GM12878 (cell line): ENCODE results near the gene NDEL1. TPM values are rescaled to one million over a fixed set of nuclear protein-coding genes. Genes with fewer than 3 reads are reported as not detected.

Source experiments
- ATAC-seq: fragments of 200-7000 bp; cut with Tn5 transposase; 3 replicates; pipeline ENCODE4 v1.9.1; 2020; ENCODE audit warnings: mild to moderate bottlenecking, moderate library complexity
- BruUV-seq: library from RNA; stranded (reverse); fragments of 400-500 nt; replicated peaks from 2 replicates; lab custom pipeline; 2021; lab: Mats Ljungman, UMichigan
- CTCF ChIA-PET: fragments of 300-600 bp; sonication (Branson Sonifier 250); formaldehyde crosslinking; extraction: SDS; loops from one replicate; lab custom pipeline; 2021; ENCODE audit warnings: inconsistent platforms; lab: Yijun Ruan, JAX
- POLR2A ChIA-PET: fragments of 350-600 bp; formaldehyde crosslinking; extraction: SDS; loops from one replicate; lab custom pipeline; 2021; ENCODE audit warnings: inconsistent platforms; lab: Charles Lee
- RAD21 ChIA-PET: fragments of 300-600 bp; sonication (Branson Sonifier 250); formaldehyde crosslinking; loops from one replicate; lab custom pipeline; 2023; ENCODE audit warnings: antibody characterized with exemption; ENCODE audit not compliant: unreplicated experiment; lab: Charles Lee
- SMC1A ChIA-PET: fragments of 300-600 bp; sonication (Branson Sonifier 250); formaldehyde crosslinking; loops from one replicate; lab custom pipeline; 2023; ENCODE audit not compliant: unreplicated experiment, uncharacterized antibody; lab: Charles Lee
- DNase-seq: peaks from one replicate; pipeline ENCODE4 v3.0.0-alpha.2; 2011; ENCODE audit warnings: low read depth, low spot score
- FAIRE-seq: peaks from 3 replicates; lab custom pipeline; 2011; peaks lifted over from hg19 to GRCh38; lab: Jason Lieb, UNC
- H2AFZ ChIP-seq: 2 replicates; pipeline ENCODE4 v1.6.0; 2011; ENCODE audit warnings: low read depth, low read length, control low read depth; ENCODE audit not compliant: control insufficient read depth
- H3K27ac ChIP-seq: 2 replicates; pipeline ENCODE4 v1.5.1; 2011; ENCODE audit warnings: control low read depth; ENCODE audit not compliant: control insufficient read depth, insufficient read depth
- H3K27me3 ChIP-seq, 2 experiments: replicated peaks in 1 of 2; 2 replicates each; pipeline versions ENCODE4 v1.6.0 to v1.6.1; 2011; ENCODE audit warnings: low read length in 1 of 2; ENCODE audit not compliant: control insufficient read depth in 2 of 2, insufficient read depth in 2 of 2
- H3K36me3 ChIP-seq, 2 experiments: 2 replicates each; pipeline ENCODE4 v1.5.1; 2011; ENCODE audit warnings: low read length in 1 of 2; ENCODE audit not compliant: control insufficient read depth in 2 of 2, insufficient read depth in 2 of 2
- H3K4me1 ChIP-seq: 2 replicates; pipeline ENCODE4 v1.6.1; 2011; ENCODE audit warnings: mild to moderate bottlenecking, low read length, moderate library complexity, mixed read lengths; ENCODE audit not compliant: control insufficient read depth, insufficient read depth
- H3K4me2 ChIP-seq: 2 replicates; pipeline ENCODE4 v1.6.0; 2011; ENCODE audit warnings: control low read depth; ENCODE audit not compliant: control insufficient read depth, insufficient read depth
- H3K4me3 ChIP-seq: fragments of 200-600 bp; sonication (generic); 2 replicates; pipeline ENCODE4 v1.5.1; 2016
- H3K79me2 ChIP-seq: 2 replicates; pipeline ENCODE4 v1.6.0; 2011; ENCODE audit warnings: low read length; ENCODE audit not compliant: control insufficient read depth, insufficient read depth
- H3K9ac ChIP-seq: 2 replicates; pipeline ENCODE4 v1.8.0; 2011; ENCODE audit warnings: low read length, control low read depth, mixed read lengths; ENCODE audit not compliant: control insufficient read depth, insufficient read depth
- H3K9me3 ChIP-seq: replicated peaks from 3 replicates; pipeline ENCODE4 v1.5.1; 2011; ENCODE audit warnings: mild to moderate bottlenecking, low read length; ENCODE audit not compliant: control insufficient read depth, insufficient read depth
- H4K20me1 ChIP-seq: 2 replicates; pipeline ENCODE4 v1.6.0; 2011; ENCODE audit not compliant: control insufficient read depth, insufficient read depth
- CREM ChIP-seq: IDR thresholded peaks from 2 replicates; pipeline ENCODE4 v1.6.1; 2014; ENCODE audit warnings: antibody characterized with exemption, low read depth
- CUX1 ChIP-seq: IDR thresholded peaks from 2 replicates; pipeline ENCODE4 v1.6.1; 2012; ENCODE audit warnings: improper control_type of control experiment, low read depth, low read length; ENCODE audit not compliant: insufficient replicate concordance
- E4F1 ChIP-seq: fragments of 450-650 bp; IDR thresholded peaks from 2 replicates; pipeline ENCODE4 v1.6.1; 2018; ENCODE audit warnings: borderline replicate concordance, mild to moderate bottlenecking; ENCODE audit not compliant: partially characterized antibody
- FOXK2 ChIP-seq: fragments of 450-650 bp; IDR thresholded peaks from 2 replicates; pipeline ENCODE4 v1.6.1; 2017; ENCODE audit warnings: mild to moderate bottlenecking, moderate library complexity
- IKZF2 ChIP-seq, 2 experiments: fragments of 450-650 bp; IDR thresholded peaks; 2 replicates each; pipeline ENCODE4 v1.6.1; 2017; ENCODE audit warnings: mild to moderate bottlenecking in 2 of 2, moderate library complexity in 2 of 2
- JUNB ChIP-seq: IDR thresholded peaks from 2 replicates; pipeline ENCODE4 v1.6.1; 2016; ENCODE audit warnings: antibody characterized with exemption, mild to moderate bottlenecking
- MYB ChIP-seq: fragments of 150-350 bp; IDR thresholded peaks from 2 replicates; pipeline ENCODE4 v1.6.1; 2014; ENCODE audit warnings: mild to moderate bottlenecking, low read depth, low read length, borderline replicate concordance
- PAX5 ChIP-seq: IDR thresholded peaks from 2 replicates; pipeline ENCODE4 v1.6.1; 2011; ENCODE audit warnings: low read depth, low read length, borderline replicate concordance
- ZBTB4 ChIP-seq: fragments of 450-650 bp; formaldehyde crosslinking; IDR thresholded peaks from 2 replicates; pipeline ENCODE4 v1.4.0; 2022; ENCODE audit warnings: mild to moderate bottlenecking, moderate library complexity
- ZNF217 ChIP-seq: fragments of 450-650 bp; IDR thresholded peaks from 2 replicates; pipeline ENCODE4 v1.6.1; 2017; ENCODE audit warnings: antibody characterized with exemption, mild to moderate bottlenecking
- WGBS: methylation state at CpG from one replicate; pipeline ENCODE4 v1.1.6; 2016; ENCODE audit warnings: low lambda C conversion rate; ENCODE audit not compliant: insufficient replicate concordance, insufficient coverage; ENCODE audit errors: missing lambda C conversion rate; 5-methylcytosine and 5-hydroxymethylcytosine counted together
- in situ Hi-C: fragments of 300-500 bp; cut with MboI; formaldehyde crosslinking; loops from 9 replicates; pipeline ENCODE4 v1.14.3; 2018; ENCODE audit warnings: mixed read lengths
- intact Hi-C: fragments of 100-400 bp; cut with micrococcal nuclease; formaldehyde crosslinking; loops from one replicate; pipeline ENCODE4 v1.14.2; 2022; ENCODE audit not compliant: unreplicated experiment
- polyA plus RNA-seq, 11 experiments: library from polyadenylated mRNA; depleted of rRNA in 4 of 11; unstranded in 6 of 11; stranded (reverse) in 5 of 11; fragments of >200 nt; fragmentation: Nextera tagmentation in 4 of 11; fragmentation: Illumina TruSeq in 1 of 11; extraction: Ambion mirVana in 4 of 11; extraction: Trizol in 1 of 11; gene quantifications; 1 replicate in 1 of 11; 2 replicates in 10 of 11; pipeline versions ENCODE4 v1.2.1 to v1.2.3, GENCODE V29; 2011 to 2016; ENCODE audit warnings: inconsistent platforms in 2 of 11, missing spikeins in 2 of 11, low read depth in 1 of 11
- total RNA-seq, 4 experiments: library from RNA; depleted of rRNA in 3 of 4; stranded (reverse); fragments of >200 nt in 3 of 4; fragmentation: Illumina TruSeq in 1 of 4; extraction: Trizol in 1 of 4; gene quantifications; 2 replicates each; pipeline versions ENCODE4 v1.2.1 to v1.2.3, GENCODE V29; 2013 to 2021
- TF ChIP-seq, protein P1 (sequence below): IDR thresholded peaks from 2 replicates; pipeline ENCODE4 v1.6.1; 2011; ENCODE audit warnings: borderline replicate concordance, low read depth, mild to moderate bottlenecking, moderate library complexity, low read length; ENCODE audit not compliant: insufficient read depth, poor library complexity, severe bottlenecking

Gene NDEL1
- total and polyA plus RNA-seq, 10 of the 15 experiments (the other 5 are each of a cell fraction or from before 2014, with no cell fraction given): 0.72 to 41.5 (median 29.9) TPM

- CTCF ChIA-PET: no interaction called here
- intact Hi-C loops (no loop called here), in situ Hi-C loops (no loop called here)
- no TSS peak for BruUV-seq
- no peak for TF ChIP-seq ZNF217
- TF ChIP-seq CUX1: no peak
- TF ChIP-seq ZBTB4 (CRISPR knock-in tag): no peak
- no peak for TF ChIP-seq CREM
- TF ChIP-seq PAX5: no peak
- no peak for TF ChIP-seq E4F1
- TF ChIP-seq, protein P1, sequence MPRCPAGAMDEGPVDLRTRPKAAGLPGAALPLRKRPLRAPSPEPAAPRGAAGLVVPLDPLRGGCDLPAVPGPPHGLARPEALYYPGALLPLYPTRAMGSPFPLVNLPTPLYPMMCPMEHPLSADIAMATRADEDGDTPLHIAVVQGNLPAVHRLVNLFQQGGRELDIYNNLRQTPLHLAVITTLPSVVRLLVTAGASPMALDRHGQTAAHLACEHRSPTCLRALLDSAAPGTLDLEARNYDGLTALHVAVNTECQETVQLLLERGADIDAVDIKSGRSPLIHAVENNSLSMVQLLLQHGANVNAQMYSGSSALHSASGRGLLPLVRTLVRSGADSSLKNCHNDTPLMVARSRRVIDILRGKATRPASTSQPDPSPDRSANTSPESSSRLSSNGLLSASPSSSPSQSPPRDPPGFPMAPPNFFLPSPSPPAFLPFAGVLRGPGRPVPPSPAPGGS: no peak
- no peak for TF ChIP-seq IKZF2 (IDR thresholded peaks at IDR 0.05)
- TF ChIP-seq FOXK2: no peak
- TF ChIP-seq MYB: no peak
- TF ChIP-seq JUNB: no peak
- POLR2A ChIA-PET: no interaction called here
- Histone ChIP-seq H4K20me1 (no peaks in the 10 kb centered on the region), H3K4me1 (no peaks in the 10 kb centered on the region), H3K27me3 (no peaks in the 10 kb centered on the region), H3K79me2 (no peaks in the 10 kb centered on the region), H3K4me2 (no peak overlapping the region), H3K9ac (no peak overlapping the region), H3K36me3 (no peaks in the 10 kb centered on the region), H3K27ac (no peak overlapping the region), H3K9me3 (no peaks in the 10 kb centered on the region), H3K4me3 (no peak overlapping the region), H2AFZ (no peak overlapping the region)
- FAIRE-seq: no peak
- RAD21 ChIA-PET: no interaction called here
- no peak for ATAC-seq
- no peak for DNase-seq
- SMC1A ChIA-PET: no interaction called here
- WGBS: 21% methylated on average over 3 of the region's 3 CpGs
Observed at GRCh38 chr17:8489841-8490240, 54.2 kb downstream of the NDEL1 start.
